Caco-2 (cell line): ENCODE data around the gene TAF8. TPM values are rescaled to one million over a fixed set of nuclear protein-coding genes. Genes with fewer than 3 reads are reported as not detected.

Experiments used
- BruUV-seq: library from RNA; stranded (reverse); fragments of 400-500 nt; replicated peaks from 2 replicates; lab custom pipeline; 2021; lab: Mats Ljungman, UMichigan
- CTCF ChIA-PET: fragments of 300-600 bp; sonication (Branson Sonifier 250); formaldehyde crosslinking; loops from one replicate; lab custom pipeline; 2022; ENCODE audit warnings: antibody characterized with exemption; lab: Charles Lee
- POLR2A ChIA-PET: fragments of 300-600 bp; sonication (Branson Sonifier 250); formaldehyde crosslinking; loops from one replicate; lab custom pipeline; 2022; ENCODE audit warnings: antibody characterized with exemption; lab: Charles Lee
- DNase-seq, 2 experiments: peaks; one replicate each; pipeline versions ENCODE4 v3.0.0 to v3.0.0-alpha.2; 2020 to 2022
- H3K27me3 ChIP-seq: replicated peaks from 2 replicates; pipeline ENCODE4 v1.6.0; 2011; ENCODE audit warnings: low read length; ENCODE audit not compliant: control insufficient read depth, insufficient read depth
- H3K36me3 ChIP-seq: 2 replicates; pipeline ENCODE4 v1.5.1; 2011; ENCODE audit warnings: low read length; ENCODE audit not compliant: control insufficient read depth, insufficient read depth
- H3K4me1 ChIP-seq: fragments of 250-450 bp; sonication (Bioruptor Pico); 2 replicates; pipeline ENCODE4 v1.5.1; 2020; ENCODE audit warnings: mild to moderate bottlenecking
- H3K4me3 ChIP-seq: 2 replicates; pipeline ENCODE4 v1.5.1; 2011; ENCODE audit warnings: low read depth, mild to moderate bottlenecking, control low read depth, low read length
- H3K9me3 ChIP-seq: fragments of 250-450 bp; sonication (Bioruptor Pico); 2 replicates; pipeline ENCODE4 v1.5.1; 2020; ENCODE audit warnings: mild to moderate bottlenecking, moderate library complexity
- H3K27ac Mint-ChIP-seq: one replicate; pipeline ENCODE4 v1.8.0; 2022; ENCODE audit warnings: mixed read lengths; ENCODE audit not compliant: unreplicated experiment
- H3K27me3 Mint-ChIP-seq: one replicate; pipeline ENCODE4 v1.8.0; 2022; ENCODE audit warnings: mixed read lengths; ENCODE audit not compliant: insufficient read depth, unreplicated experiment
- H3K36me3 Mint-ChIP-seq: one replicate; pipeline ENCODE4 v1.8.0; 2022; ENCODE audit warnings: mild to moderate bottlenecking, mixed read lengths; ENCODE audit not compliant: insufficient read depth, unreplicated experiment
- H3K4me1 Mint-ChIP-seq: one replicate; pipeline ENCODE4 v1.8.0; 2022; ENCODE audit warnings: low read depth, mixed read lengths; ENCODE audit not compliant: unreplicated experiment
- H3K4me3 Mint-ChIP-seq: one replicate; pipeline ENCODE4 v1.8.0; 2022; ENCODE audit warnings: mild to moderate bottlenecking, moderate library complexity, mixed read lengths; ENCODE audit not compliant: unreplicated experiment
- H3K9me3 Mint-ChIP-seq: one replicate; pipeline ENCODE4 v1.8.0; 2022; ENCODE audit warnings: mixed read lengths; ENCODE audit not compliant: unreplicated experiment
- intact Hi-C: fragments of 100-400 bp; cut with micrococcal nuclease; formaldehyde crosslinking; loops from one replicate; pipeline ENCODE4 v1.10.0; 2022; ENCODE audit not compliant: unreplicated experiment
- total RNA-seq: library from RNA; stranded (reverse); gene quantifications from 2 replicates; pipeline ENCODE4 v1.2.3, GENCODE V29; 2022
- TF ChIP-seq, protein P1 (sequence below), 2 experiments: fragments of 200-600 bp in 1 of 2; IDR thresholded peaks; 1 replicate in 1 of 2; 2 replicates in 1 of 2; pipeline versions ENCODE4 v1.5.1 to v1.8.0; 2011 to 2022; ENCODE audit warnings: antibody characterized with exemption in 1 of 2, control low read depth in 1 of 2, inconsistent platforms in 1 of 2, low read depth in 1 of 2, low read length in 1 of 2, mild to moderate bottlenecking in 1 of 2, moderate library complexity in 1 of 2; ENCODE audit not compliant: insufficient read depth in 1 of 2, severe bottlenecking in 1 of 2, unreplicated experiment in 1 of 2

The TAF8 gene
- total RNA-seq, 1 experiment from 2014 or later, result 37.7 TPM

DNA sequence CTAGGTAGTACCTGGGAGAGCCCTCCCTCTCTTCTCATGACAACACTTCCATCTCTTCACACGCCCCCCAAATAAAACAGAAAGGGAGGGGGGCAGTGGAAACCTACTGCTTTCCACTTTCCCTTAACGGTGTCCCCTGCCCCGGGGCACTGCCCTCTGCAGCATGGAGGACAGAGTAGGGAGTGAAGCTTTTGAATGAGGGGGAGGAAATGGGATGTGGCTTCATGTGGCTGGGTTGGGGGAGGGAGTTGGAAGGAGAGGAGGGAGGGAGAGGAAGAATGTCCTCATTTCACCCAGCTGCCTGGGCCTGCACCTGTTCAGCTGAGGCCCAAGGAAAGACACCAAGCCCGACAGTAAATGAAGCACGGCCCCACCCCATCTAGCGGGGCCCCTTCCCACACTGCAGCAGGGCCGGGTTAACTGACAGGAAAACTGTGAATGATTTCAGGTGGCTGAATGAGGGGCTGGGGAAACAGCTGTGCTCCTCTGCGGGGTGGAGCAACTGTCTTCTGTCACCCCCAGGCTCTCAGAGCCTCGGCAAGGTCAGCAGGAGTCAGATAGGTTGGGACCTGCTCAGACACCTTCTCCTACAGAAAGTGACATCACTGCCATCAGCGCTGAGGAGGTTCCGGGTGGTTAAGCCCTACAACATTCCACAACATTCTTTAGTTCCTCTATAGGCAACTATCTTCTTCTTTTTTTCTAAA is 40.0 kb upstream of the TAF8 start:
- DNase-seq, result peak; percentile 49 to 62
- TF ChIP-seq, protein P1, sequence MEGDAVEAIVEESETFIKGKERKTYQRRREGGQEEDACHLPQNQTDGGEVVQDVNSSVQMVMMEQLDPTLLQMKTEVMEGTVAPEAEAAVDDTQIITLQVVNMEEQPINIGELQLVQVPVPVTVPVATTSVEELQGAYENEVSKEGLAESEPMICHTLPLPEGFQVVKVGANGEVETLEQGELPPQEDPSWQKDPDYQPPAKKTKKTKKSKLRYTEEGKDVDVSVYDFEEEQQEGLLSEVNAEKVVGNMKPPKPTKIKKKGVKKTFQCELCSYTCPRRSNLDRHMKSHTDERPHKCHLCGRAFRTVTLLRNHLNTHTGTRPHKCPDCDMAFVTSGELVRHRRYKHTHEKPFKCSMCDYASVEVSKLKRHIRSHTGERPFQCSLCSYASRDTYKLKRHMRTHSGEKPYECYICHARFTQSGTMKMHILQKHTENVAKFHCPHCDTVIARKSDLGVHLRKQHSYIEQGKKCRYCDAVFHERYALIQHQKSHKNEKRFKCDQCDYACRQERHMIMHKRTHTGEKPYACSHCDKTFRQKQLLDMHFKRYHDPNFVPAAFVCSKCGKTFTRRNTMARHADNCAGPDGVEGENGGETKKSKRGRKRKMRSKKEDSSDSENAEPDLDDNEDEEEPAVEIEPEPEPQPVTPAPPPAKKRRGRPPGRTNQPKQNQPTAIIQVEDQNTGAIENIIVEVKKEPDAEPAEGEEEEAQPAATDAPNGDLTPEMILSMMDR (IDR thresholded peaks at IDR 0.05; ENCODE audit: insufficient read depth in 1 of 2, low read depth in 1 of 2, low read length in 1 of 2, severe bottlenecking in 1 of 2, unreplicated experiment in 1 of 2), result no peak
- intact Hi-C loops, result loop anchor here (1.0 kb wide), 1 partner anchor 74 kb away; no protein-coding TSS in a partner anchor
- Mint-ChIP-seq H3K4me3 (no peak overlapping the region), H3K4me1 (peaks cover 13% of the 10 kb centered on the region), H3K36me3 (no peaks in the 10 kb centered on the region), H3K27ac (peak overlapping the region; percentile 64), H3K9me3 (no peaks in the 10 kb centered on the region), H3K27me3 (no peaks in the 10 kb centered on the region)
- Histone ChIP-seq H3K4me1 (peaks cover 10% of the 10 kb centered on the region), H3K36me3 (no peaks in the 10 kb centered on the region), H3K9me3 (no peaks in the 10 kb centered on the region), H3K4me3 (no peak overlapping the region), H3K27me3 (no peaks in the 10 kb centered on the region)
- CTCF ChIA-PET, result interaction anchor here (0.5 kb wide), 1 partner anchor 9 kb away, joined by 3 read pairs; no protein-coding TSS in a partner anchor
- POLR2A ChIA-PET, result no interaction called here
- no TSS peak for BruUV-seq

DNA sequence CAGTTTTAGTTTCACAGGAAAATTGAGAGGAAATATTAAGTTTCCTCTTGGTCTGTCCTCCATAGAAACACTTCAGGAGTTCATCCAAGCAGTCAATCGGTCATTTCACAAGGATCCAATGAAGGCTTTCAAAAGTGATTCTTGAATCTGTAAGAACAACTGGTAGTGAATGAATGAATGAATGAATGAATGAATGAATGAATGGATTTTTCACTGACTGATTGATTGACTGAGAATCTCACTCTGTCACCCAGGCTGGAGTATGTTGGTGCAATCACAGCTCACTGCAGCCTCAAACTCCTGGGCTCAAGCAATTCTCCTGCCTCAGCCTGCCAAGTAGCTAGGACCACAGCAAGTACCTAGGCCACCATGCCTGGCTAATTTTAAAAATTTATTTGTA is 39.4 kb upstream of the TAF8 start:
- ChIA-PET POLR2A (no interaction called here), CTCF (no interaction called here)
- peaks cover 10% of the 10 kb centered on the region for H3K4me1 ChIP-seq
- TF ChIP-seq, protein P1 (IDR thresholded peaks at IDR 0.05; ENCODE audit: insufficient read depth in 1 of 2, low read depth in 1 of 2, low read length in 1 of 2, severe bottlenecking in 1 of 2, unreplicated experiment in 1 of 2), result no peak
- BruUV-seq, result no TSS peak
- no peaks in the 10 kb centered on the region for H3K36me3 ChIP-seq
- no peak overlapping the region for H3K4me3 ChIP-seq
- intact Hi-C loops, result loop anchor here (1.0 kb wide), 1 partner anchor 75 kb away; no protein-coding TSS in a partner anchor
- H3K4me3 Mint-ChIP-seq, result no peak overlapping the region
- H3K9me3 Mint-ChIP-seq, result no peaks in the 10 kb centered on the region
- DNase-seq, result no peak
- no peaks in the 10 kb centered on the region for H3K27me3 Mint-ChIP-seq
- H3K36me3 Mint-ChIP-seq, result no peaks in the 10 kb centered on the region
- peak overlapping the region; percentile 64 for H3K27ac Mint-ChIP-seq
- H3K4me1 Mint-ChIP-seq, result peaks cover 13% of the 10 kb centered on the region
- H3K9me3 ChIP-seq, result no peaks in the 10 kb centered on the region
- H3K27me3 ChIP-seq, result no peaks in the 10 kb centered on the region

DNA sequence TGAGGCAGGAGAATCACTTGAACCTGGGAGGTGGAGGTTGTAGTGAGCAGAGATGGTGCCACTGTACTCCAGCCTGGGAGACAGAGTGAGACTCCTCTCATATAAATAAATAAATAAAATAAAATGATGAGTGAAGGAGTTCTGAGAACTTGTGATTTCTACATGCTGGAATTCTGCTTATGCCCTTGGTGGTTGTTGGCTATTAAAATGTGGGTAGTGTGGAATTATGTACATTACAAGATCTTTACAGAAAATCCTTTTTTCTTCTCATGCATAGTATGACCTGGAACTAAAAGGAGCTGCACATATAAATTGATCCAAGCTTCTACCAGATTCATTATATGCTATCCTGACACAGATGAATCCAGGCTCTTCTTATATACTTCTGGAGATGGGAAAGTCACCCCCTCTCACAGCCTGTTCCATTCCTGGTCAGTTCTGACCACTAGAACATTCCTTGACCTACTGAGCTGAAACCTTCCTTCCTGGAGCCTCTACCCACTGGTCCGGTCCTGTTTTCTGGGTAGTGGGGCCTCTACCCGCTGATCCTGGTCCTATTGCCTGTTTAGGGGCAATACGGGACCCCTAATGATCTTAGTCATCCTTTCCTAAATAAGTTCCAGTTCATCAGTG is 37.7 kb upstream of the TAF8 start:
- H3K4me1 Mint-ChIP-seq, result peaks cover 20% of the 10 kb centered on the region
- H3K36me3 Mint-ChIP-seq, result no peaks in the 10 kb centered on the region
- H3K27me3 ChIP-seq, result no peaks in the 10 kb centered on the region
- no peaks in the 10 kb centered on the region for H3K9me3 ChIP-seq
- no peaks in the 10 kb centered on the region for H3K9me3 Mint-ChIP-seq
- BruUV-seq, result no TSS peak
- no peaks in the 10 kb centered on the region for H3K36me3 ChIP-seq
- TF ChIP-seq, protein P1 (IDR thresholded peaks at IDR 0.05; ENCODE audit: insufficient read depth in 1 of 2, low read depth in 1 of 2, low read length in 1 of 2, severe bottlenecking in 1 of 2, unreplicated experiment in 1 of 2), result no peak
- H3K27me3 Mint-ChIP-seq, result no peaks in the 10 kb centered on the region
- H3K4me3 ChIP-seq, result no peak overlapping the region
- H3K4me3 Mint-ChIP-seq, result no peak overlapping the region
- DNase-seq, result no peak
- ChIA-PET POLR2A (no interaction called here), CTCF (no interaction called here)
- no peak overlapping the region for H3K27ac Mint-ChIP-seq
- H3K4me1 ChIP-seq, result peaks cover 10% of the 10 kb centered on the region
- intact Hi-C loops, result no loop called here
